Loucy (cell line): ENCODE measurements around the gene RHOB.

Experiments used
- H2AFZ ChIP-seq: fragments of 200-600 bp; sonication (generic); 2 replicates; pipeline ENCODE4 v1.6.0; 2016; ENCODE audit warnings: antibody characterized with exemption, mild to moderate bottlenecking, low read length, moderate library complexity
- H3F3A ChIP-seq: fragments of 200-600 bp; 2 replicates; pipeline ENCODE4 v1.6.0; 2016; ENCODE audit warnings: antibody characterized with exemption, low read depth, mild to moderate bottlenecking
- H3K27me3 ChIP-seq: fragments of 200-600 bp; sonication (generic); 2 replicates; pipeline ENCODE4 v1.6.1; 2014; ENCODE audit warnings: low read length, mild to moderate bottlenecking; ENCODE audit not compliant: insufficient read depth, poor library complexity, severe bottlenecking
- H3K36me3 ChIP-seq: fragments of 200-600 bp; sonication (generic); 2 replicates; pipeline ENCODE4 v1.6.1; 2016; ENCODE audit warnings: low read length; ENCODE audit not compliant: insufficient read depth
- H3K4me1 ChIP-seq: fragments of 200-600 bp; sonication (generic); 2 replicates; pipeline ENCODE4 v1.5.1; 2014; ENCODE audit warnings: low read length, mild to moderate bottlenecking; ENCODE audit not compliant: insufficient read depth, poor library complexity, severe bottlenecking
- H3K4me2 ChIP-seq: fragments of 200-600 bp; sonication (generic); 2 replicates; pipeline ENCODE4 v1.6.0; 2014; ENCODE audit warnings: antibody characterized with exemption, low read length, low read depth, mild to moderate bottlenecking; ENCODE audit not compliant: poor library complexity, severe bottlenecking
- H3K4me3 ChIP-seq: fragments of 200-600 bp; sonication (generic); 2 replicates; pipeline ENCODE4 v1.5.1; 2014; ENCODE audit warnings: low read length, mild to moderate bottlenecking, mixed read lengths; ENCODE audit not compliant: poor library complexity, severe bottlenecking
- H3K79me2 ChIP-seq: fragments of 200-600 bp; sonication (generic); 2 replicates; pipeline ENCODE4 v1.6.1; 2014; ENCODE audit warnings: low read length; ENCODE audit not compliant: insufficient read depth
- H3K9ac ChIP-seq: fragments of 200-600 bp; sonication (generic); 2 replicates; pipeline ENCODE4 v1.6.0; 2014; ENCODE audit warnings: mild to moderate bottlenecking, low read depth, low read length, moderate library complexity; ENCODE audit not compliant: poor library complexity, severe bottlenecking
- H3K9me2 ChIP-seq: fragments of 200-600 bp; sonication (generic); replicated peaks from 2 replicates; pipeline ENCODE4 v1.6.1; 2016; ENCODE audit warnings: low read depth, low read length, mixed read lengths
- H3K9me3 ChIP-seq: fragments of 200-600 bp; sonication (generic); 2 replicates; pipeline ENCODE4 v1.6.1; 2014; ENCODE audit warnings: mild to moderate bottlenecking, antibody characterized with exemption, low read length, low read depth; ENCODE audit not compliant: insufficient read depth
- H4K20me1 ChIP-seq: fragments of 200-600 bp; sonication (generic); 2 replicates; pipeline ENCODE4 v1.6.0; 2014; ENCODE audit warnings: antibody characterized with exemption, low read length, mild to moderate bottlenecking; ENCODE audit not compliant: insufficient read depth, poor library complexity, severe bottlenecking
- CTCF ChIP-seq: fragments of 200-600 bp; sonication (generic); conservative IDR thresholded peaks from 2 replicates; pipeline ENCODE4 v1.5.1; 2014; ENCODE audit warnings: mild to moderate bottlenecking, antibody characterized with exemption, low read length
- EZH2phosphoT487 ChIP-seq: fragments of 200-600 bp; IDR thresholded peaks from 2 replicates; pipeline ENCODE4 v1.6.1; 2018; ENCODE audit warnings: antibody characterized with exemption, mild to moderate bottlenecking, moderate library complexity, borderline replicate concordance

Gene RHOB

GRCh38 chr2:20453087-20453486 is 6.2 kb downstream of the RHOB start:
- H3K4me2 ChIP-seq: no peak overlapping the region
- no peaks in the 10 kb centered on the region for H3K9me3 ChIP-seq
- H3K9me2 ChIP-seq: no peaks in the 10 kb centered on the region
- no peaks in the 10 kb centered on the region for H3K27me3 ChIP-seq
- no peak overlapping the region for H3K9ac ChIP-seq
- no peaks in the 10 kb centered on the region for H3F3A ChIP-seq
- TF ChIP-seq CTCF (no peak), EZH2phosphoT487 (no peak)
- no peak overlapping the region for H3K4me3 ChIP-seq
- H2AFZ ChIP-seq: no peak overlapping the region
- peaks cover 26% of the 10 kb centered on the region for H3K4me1 ChIP-seq
- H4K20me1 ChIP-seq: no peaks in the 10 kb centered on the region
- H3K36me3 ChIP-seq: no peaks in the 10 kb centered on the region
- H3K79me2 ChIP-seq: no peaks in the 10 kb centered on the region

- Histone ChIP-seq H3K9me2 (no peaks in the 10 kb centered on the region), H4K20me1 (no peaks in the 10 kb centered on the region), H3K79me2 (no peaks in the 10 kb centered on the region), H3K9ac (no peak overlapping the region), H3K36me3 (no peaks in the 10 kb centered on the region), H3K9me3 (no peaks in the 10 kb centered on the region), H3K4me1 (peaks cover 24% of the 10 kb centered on the region), H3K4me2 (no peak overlapping the region), H3F3A (no peaks in the 10 kb centered on the region), H3K27me3 (no peaks in the 10 kb centered on the region), H3K4me3 (no peak overlapping the region), H2AFZ (no peak overlapping the region)
- TF ChIP-seq CTCF: no peak
- TF ChIP-seq EZH2phosphoT487: no peak
Observed at GRCh38 chr2:20454036-20454981, 7.4 kb downstream of the RHOB start.

- Histone ChIP-seq H3K79me2 (no peaks in the 10 kb centered on the region), H3K9ac (no peak overlapping the region), H3K4me2 (no peak overlapping the region), H4K20me1 (no peaks in the 10 kb centered on the region), H3K27me3 (no peaks in the 10 kb centered on the region), H3K36me3 (no peaks in the 10 kb centered on the region), H3K9me3 (no peaks in the 10 kb centered on the region), H3K4me3 (no peak overlapping the region), H2AFZ (no peak overlapping the region), H3K9me2 (no peaks in the 10 kb centered on the region), H3F3A (no peaks in the 10 kb centered on the region), H3K4me1 (peaks cover 16% of the 10 kb centered on the region)
- TF ChIP-seq CTCF (no peak), EZH2phosphoT487 (no peak)
Observed at GRCh38 chr2:20455076-20455587, 8.3 kb downstream of the RHOB start.
